HG03066 (cell line): ENCODE data around the gene TPRG1.

Experiments used
- ATAC-seq: cut with Tn5 transposase; IDR thresholded peaks from one replicate; pipeline ENCODE4 v1.9.1; 2021; ENCODE audit warnings: low read depth; ENCODE audit not compliant: unreplicated experiment

Gene TPRG1

GRCh38 chr3:189165092-189165612, 6.6 kb upstream of the TPRG1 start:
- ATAC-seq: no peak

DNA sequence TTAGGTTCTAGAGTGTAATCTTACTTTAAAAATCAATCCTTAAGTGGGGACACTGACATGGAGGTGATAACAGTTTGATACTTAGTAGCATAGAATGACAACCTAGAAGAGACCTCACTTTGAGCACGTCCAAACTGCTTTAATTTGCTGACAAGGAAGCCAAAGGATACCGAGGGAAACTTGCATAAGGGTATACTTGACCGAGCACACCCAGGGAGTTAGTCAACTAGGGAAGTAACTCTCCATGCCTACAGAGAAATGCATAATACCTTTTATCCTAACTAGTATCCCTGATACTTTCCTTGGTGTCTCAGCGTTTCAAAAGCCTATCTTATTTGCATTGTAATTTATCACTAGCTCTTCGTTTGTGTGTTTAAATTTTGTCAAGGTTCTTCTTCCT, 5.5 kb upstream of the TPRG1 start:
- no peak for ATAC-seq

- ATAC-seq: no peak
Observed at GRCh38 chr3:189167027-189167766, 4.6 kb upstream of the TPRG1 start.

- no peak for ATAC-seq
Observed at GRCh38 chr3:189168711-189169110, 3.1 kb upstream of the TPRG1 start.

DNA sequence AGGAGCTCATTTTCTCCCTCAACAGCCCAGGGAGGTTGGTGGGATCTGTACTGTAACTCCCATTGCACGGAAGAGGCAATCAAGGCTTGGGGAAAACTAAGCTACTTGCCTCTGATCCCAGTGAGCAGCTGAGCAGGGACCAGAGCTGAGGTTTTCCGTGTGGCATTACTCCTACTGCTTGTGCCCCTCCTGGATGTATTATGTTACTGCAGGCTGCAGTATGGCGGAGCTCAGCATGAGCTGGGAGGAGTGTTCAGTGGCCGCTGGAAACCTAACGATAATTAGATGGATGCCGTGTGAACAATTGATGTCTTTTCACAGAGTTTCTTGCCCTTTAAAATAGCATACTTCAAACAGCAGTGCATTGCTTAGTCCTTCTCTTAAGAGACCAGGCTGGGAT, 2.0 kb upstream of the TPRG1 start:
- no peak for ATAC-seq

- no peak for ATAC-seq
Observed at GRCh38 chr3:189170559-189170958, 1.2 kb upstream of the TPRG1 start.

- ATAC-seq: no peak
Observed at GRCh38 chr3:189172668-189173419, 1.1 kb downstream of the TPRG1 start.

DNA sequence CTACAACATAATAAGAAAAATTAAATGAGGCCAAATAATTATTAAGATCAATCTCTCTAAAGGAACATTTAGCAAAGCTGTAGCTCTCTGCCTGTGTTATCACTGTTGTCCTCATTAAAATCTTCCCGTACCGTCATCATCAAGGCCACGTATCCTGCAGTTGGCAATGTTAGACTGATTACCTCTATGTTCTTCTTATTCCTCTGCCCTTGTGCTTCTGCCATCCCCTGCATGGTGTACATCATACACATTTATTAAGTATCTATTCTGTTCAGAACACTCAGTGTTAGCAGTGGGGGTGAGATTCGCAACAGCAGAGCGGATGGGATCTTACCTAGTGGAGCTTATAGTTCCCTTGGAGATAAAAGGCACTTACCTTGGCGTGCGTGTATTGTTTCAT, 12.8 kb downstream of the TPRG1 start:
- no peak for ATAC-seq

DNA sequence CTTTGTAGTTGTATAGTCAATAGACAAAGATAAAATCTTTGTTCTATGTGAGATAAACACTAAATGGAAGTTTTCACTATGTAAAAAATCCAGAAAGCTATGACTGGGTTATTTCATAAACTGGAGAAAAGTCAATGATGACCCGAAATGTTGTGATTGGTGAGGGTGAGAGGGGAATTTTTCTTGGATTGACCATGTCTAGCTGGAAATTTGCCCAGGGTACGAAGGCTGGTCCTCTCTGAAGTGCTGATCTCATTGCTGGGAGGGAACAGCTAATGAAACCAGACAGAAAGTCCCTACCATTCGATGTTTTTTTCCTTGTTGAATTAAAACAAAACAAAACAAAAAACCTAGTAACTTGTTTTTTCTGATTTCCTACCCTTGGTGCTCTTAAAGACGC, 14.3 kb downstream of the TPRG1 start:
- no peak for ATAC-seq

- no peak for ATAC-seq
Observed at GRCh38 chr3:189188466-189188865, 16.7 kb downstream of the TPRG1 start.

- no peak for ATAC-seq
Observed at GRCh38 chr3:189192725-189193124, 21.0 kb downstream of the TPRG1 start.

DNA sequence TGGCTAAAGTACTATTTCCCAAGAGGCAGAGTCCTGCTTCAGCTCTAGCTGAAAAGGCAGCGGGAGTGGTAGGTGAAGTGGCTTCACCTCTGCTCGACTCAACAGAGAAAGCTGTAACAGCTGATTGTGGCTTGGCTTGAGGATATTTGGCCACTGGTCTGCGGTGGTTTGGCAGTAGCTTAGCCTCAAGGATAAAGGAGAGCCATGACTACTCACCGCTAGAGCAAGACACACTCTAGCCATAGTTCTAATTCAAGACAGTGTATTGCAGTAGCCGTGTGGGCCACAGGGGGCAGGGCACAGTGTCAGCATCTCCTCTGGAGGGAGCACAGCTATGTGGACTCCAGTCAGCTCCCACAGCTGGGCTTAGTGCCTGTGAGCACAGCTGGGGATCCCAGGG, 23.5 kb downstream of the TPRG1 start:
- ATAC-seq: no peak

GRCh38 chr3:189202106-189202505, 30.3 kb downstream of the TPRG1 start:
- ATAC-seq: no peak

DNA sequence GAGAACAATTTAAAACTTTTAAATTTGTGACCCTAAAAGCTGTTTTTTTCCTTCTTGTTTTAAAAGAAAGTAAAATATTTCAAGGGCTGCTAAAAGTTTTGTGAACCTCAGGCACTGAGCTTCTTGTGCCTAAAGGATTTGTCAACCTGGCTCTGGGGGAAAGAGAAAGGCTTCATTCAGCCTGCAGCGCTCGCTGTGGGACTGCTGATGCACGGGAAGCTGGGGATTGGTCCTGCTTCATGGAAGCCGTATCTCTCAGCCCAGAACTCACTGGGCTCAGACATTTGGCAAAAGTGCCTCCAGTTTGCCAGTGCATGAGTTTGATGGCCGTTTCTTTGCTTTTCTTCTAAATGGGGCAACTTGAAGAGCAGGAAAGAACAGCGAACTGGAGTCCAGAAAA, 30.8 kb downstream of the TPRG1 start:
- no peak for ATAC-seq

GRCh38 chr3:189204167-189204866, 32.5 kb downstream of the TPRG1 start:
- no peak for ATAC-seq

GRCh38 chr3:189204937-189205336, 33.2 kb downstream of the TPRG1 start:
- no peak for ATAC-seq

DNA sequence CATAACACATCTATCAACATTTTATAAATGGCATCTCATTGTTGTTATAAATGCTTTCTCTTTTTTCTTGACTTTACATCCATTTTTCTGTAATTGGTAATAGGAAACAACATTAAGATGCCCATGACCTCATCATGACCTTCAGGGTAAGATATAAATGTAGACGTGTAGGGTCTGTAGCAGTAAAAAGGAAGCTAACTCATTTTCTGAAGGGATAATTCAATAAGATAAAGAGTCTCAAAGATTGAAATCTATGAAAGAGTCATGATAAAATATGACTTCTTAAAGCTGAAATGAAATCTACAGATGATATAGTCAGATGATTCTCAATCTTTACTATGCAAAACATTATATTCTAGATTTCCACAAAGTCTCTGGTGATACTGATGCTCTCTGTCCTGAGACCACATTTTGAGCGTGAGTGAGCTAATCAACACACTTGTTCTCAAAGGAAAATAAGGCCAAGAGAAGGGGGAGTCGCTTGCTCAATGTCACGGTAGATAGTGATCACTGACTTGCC, 38.5 kb downstream of the TPRG1 start:
- ATAC-seq: no peak

GRCh38 chr3:189212681-189213080, 40.9 kb downstream of the TPRG1 start:
- no peak for ATAC-seq

DNA sequence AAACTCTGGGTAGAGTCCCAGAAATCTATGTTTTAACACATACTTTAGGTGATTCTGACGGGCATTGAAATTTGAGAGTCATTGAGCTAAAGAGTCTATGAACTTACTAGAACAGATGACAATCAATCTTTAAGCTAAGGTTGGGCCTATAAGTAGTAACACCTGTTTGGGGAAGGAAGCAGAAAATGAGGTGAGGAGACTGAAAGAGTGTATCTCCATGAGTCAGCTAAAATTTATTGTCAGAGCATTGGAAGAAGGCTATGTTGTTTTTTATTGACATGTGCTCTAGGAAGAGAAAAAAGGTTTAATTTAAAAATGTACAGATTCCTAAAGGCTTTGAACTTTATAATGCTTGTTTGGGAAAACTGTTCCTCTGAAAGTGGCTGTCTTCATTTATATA, 42.9 kb downstream of the TPRG1 start:
- ATAC-seq: no peak

DNA sequence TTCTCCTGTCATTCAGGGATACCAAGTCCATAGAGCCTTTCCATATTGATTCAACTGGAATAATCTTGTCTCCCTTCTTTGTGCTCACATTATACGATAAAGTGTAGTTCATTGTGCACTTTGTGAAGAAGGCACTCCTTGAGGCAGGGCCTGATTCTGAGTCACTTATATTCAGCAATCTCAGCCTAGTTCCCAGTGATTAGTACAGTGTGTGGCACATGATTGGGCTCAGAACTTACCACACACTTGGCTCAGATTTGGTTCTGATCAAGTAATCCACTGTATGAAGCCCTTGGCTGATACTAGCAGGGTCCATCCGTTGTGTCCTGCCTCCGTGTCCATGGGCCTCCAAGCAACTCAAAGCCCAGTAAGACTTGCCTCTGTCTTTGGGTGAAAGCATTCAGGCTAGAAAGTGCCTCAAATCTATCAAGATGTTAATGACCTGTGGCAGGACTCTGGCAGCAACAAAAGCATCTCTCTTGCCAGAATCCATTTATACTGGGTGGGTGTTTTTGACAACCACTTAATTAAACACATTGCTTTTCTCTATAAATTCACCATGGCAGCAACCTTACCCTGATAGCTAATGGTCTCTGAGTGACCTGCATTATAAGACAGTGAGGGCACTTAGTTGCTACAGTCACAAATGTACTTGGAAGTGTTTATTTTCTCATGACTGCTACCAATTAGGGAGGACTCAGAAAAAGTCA, 51.3 kb downstream of the TPRG1 start:
- no peak for ATAC-seq

GRCh38 chr3:189225431-189225830, 53.7 kb downstream of the TPRG1 start:
- ATAC-seq: no peak
